Keratinocyte (primary cell): Measurements from ENCODE around the gene BOK.

Source experiments
- CTCF ChIP-seq, 3 experiments: IDR thresholded peaks in 1 of 3; conservative IDR thresholded peaks in 1 of 3; optimal IDR thresholded peaks in 1 of 3; 2 replicates in 2 of 3; 3 replicates in 1 of 3; pipeline versions ENCODE3 to v1.5.1; 2011; ENCODE audit warnings: low read length in 3 of 3, mild to moderate bottlenecking in 3 of 3, moderate library complexity in 2 of 3, control low read depth in 1 of 3, inconsistent platforms in 1 of 3; ENCODE audit not compliant: insufficient read depth in 2 of 3; ENCODE audit errors: extremely low read depth in 1 of 3
- EZH2 ChIP-seq: IDR thresholded peaks from one replicate; pipeline ENCODE4 v1.6.1; 2012; ENCODE audit warnings: inconsistent platforms, mild to moderate bottlenecking, low read length, moderate library complexity

DNA sequence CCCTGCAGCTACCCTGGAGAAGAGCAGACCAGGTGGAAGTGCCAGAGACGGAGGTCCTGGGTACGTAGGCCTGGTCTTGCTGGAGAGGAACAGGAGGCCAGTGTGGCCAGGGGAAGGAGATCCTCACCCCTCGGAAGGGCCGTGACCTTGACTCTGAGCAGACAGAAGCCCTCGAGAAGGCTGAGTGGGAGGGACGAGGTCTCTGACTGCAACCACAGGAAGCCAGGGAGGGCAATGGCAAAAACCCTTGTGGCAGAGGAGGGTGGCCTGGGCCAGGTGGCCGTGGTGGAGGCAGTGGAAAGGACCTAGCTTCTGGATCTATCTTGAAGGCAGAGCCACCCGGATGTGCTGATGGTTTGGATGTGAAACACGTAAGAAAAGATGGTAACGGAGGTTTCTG lies 50.3 kb downstream of the BOK start:
- TF ChIP-seq CTCF (optimal IDR thresholded peaks at IDR 0.05 in 1 of 3, IDR thresholded peaks at IDR 0.05 in 1 of 3, conservative IDR thresholded peaks at IDR 0.05 in 1 of 3; ENCODE audit: extremely low read depth in 1 of 3, insufficient read depth in 2 of 3, low read length in 3 of 3) (no peak), EZH2 (no peak)
